CD4-positive, alpha-beta memory T cell (primary cell): ENCODE results near the gene VSIR. TPM values are rescaled to one million over a fixed set of nuclear protein-coding genes. Genes with fewer than 3 reads are reported as not detected.

Source experiments
- CTCF ChIA-PET: fragments of 350-600 bp; sonication (Branson Sonifier 250); formaldehyde crosslinking; loops from one replicate; lab custom pipeline; 2021; ENCODE audit warnings: inconsistent platforms; ENCODE audit not compliant: partially characterized antibody; lab: Charles Lee
- POLR2A ChIA-PET: fragments of 350-600 bp; sonication (Branson Sonifier 250); formaldehyde crosslinking; loops from one replicate; lab custom pipeline; 2021; ENCODE audit not compliant: partially characterized antibody; lab: Charles Lee
- DNase-seq, 5 donors: peaks; one replicate each; pipeline versions ENCODE4 v3.0.0 to v3.0.0-alpha.2; 2020 to 2022; ENCODE audit warnings: mixed read lengths in 1 of 5
- H3K27ac ChIP-seq: one replicate; pipeline ENCODE4 v1.7.0; 2013; ENCODE audit warnings: low read depth, low read length
- H3K27me3 ChIP-seq: 2 replicates; pipeline ENCODE4 v1.7.0; 2013; ENCODE audit warnings: mild to moderate bottlenecking, low read length, moderate library complexity; ENCODE audit not compliant: insufficient read depth
- H3K36me3 ChIP-seq: 2 replicates; pipeline ENCODE4 v1.7.0; 2013; ENCODE audit warnings: mild to moderate bottlenecking, low read length, moderate library complexity; ENCODE audit not compliant: insufficient read depth
- H3K4me1 ChIP-seq: 2 replicates; pipeline ENCODE4 v1.7.0; 2013; ENCODE audit warnings: mild to moderate bottlenecking, low read length, moderate library complexity; ENCODE audit not compliant: insufficient read depth
- H3K4me3 ChIP-seq, 2 donors: one replicate each; pipeline ENCODE4 v1.7.0; 2013; ENCODE audit warnings: low read length in 2 of 2, mild to moderate bottlenecking in 1 of 2
- H3K9me3 ChIP-seq, 2 donors: one replicate each; pipeline ENCODE4 v1.7.0; 2013; ENCODE audit warnings: low read length in 2 of 2, control low read depth in 1 of 2; ENCODE audit not compliant: control insufficient read depth in 1 of 2
- H3K27ac Mint-ChIP-seq, 7 donors: one replicate each; pipeline ENCODE4 v1.8.0; 2020 to 2021; ENCODE audit warnings: mixed read lengths in 7 of 7, mild to moderate bottlenecking in 6 of 7, inconsistent platforms in 3 of 7, moderate library complexity in 3 of 7
- H3K27me3 Mint-ChIP-seq, 2 donors: one replicate each; pipeline ENCODE4 v1.8.0; 2020 to 2021; ENCODE audit warnings: mixed read lengths in 2 of 2
- H3K36me3 Mint-ChIP-seq, 2 donors: one replicate each; pipeline ENCODE4 v1.8.0; 2020 to 2021; ENCODE audit warnings: mixed read lengths in 2 of 2, inconsistent platforms in 1 of 2, mild to moderate bottlenecking in 1 of 2
- H3K4me1 Mint-ChIP-seq, 4 donors: one replicate each; pipeline ENCODE4 v1.8.0; 2020 to 2021; ENCODE audit warnings: mixed read lengths in 4 of 4, mild to moderate bottlenecking in 1 of 4
- H3K4me3 Mint-ChIP-seq, 8 donors: one replicate each; pipeline ENCODE4 v1.8.0; 2020 to 2021; ENCODE audit warnings: mixed read lengths in 8 of 8, mild to moderate bottlenecking in 7 of 8, moderate library complexity in 6 of 8, inconsistent platforms in 3 of 8
- H3K9me3 Mint-ChIP-seq, 8 donors: one replicate each; pipeline ENCODE4 v1.8.0; 2020 to 2021; ENCODE audit warnings: mixed read lengths in 8 of 8, mild to moderate bottlenecking in 5 of 8, inconsistent platforms in 3 of 8, moderate library complexity in 1 of 8
- intact Hi-C: fragments of 100-400 bp; cut with micrococcal nuclease; formaldehyde crosslinking; loops from one replicate; pipeline ENCODE4 v1.15.1; 2023
- polyA plus RNA-seq, 2 donors: library from polyadenylated mRNA; unstranded; fragments of 300-500 nt; fragmentation: Illumina TruSeq; gene quantifications; one replicate each; pipeline ENCODE4 v1.2.3, GENCODE V29; 2021
- total RNA-seq, 2 experiments: library from RNA; stranded (reverse); gene quantifications; one replicate each; pipeline ENCODE4 v1.2.3, GENCODE V29; 2021

Gene VSIR
- total and polyA plus RNA-seq, 4 experiments from 2014 or later = 97.8 to 372 (median 224) TPM

DNA sequence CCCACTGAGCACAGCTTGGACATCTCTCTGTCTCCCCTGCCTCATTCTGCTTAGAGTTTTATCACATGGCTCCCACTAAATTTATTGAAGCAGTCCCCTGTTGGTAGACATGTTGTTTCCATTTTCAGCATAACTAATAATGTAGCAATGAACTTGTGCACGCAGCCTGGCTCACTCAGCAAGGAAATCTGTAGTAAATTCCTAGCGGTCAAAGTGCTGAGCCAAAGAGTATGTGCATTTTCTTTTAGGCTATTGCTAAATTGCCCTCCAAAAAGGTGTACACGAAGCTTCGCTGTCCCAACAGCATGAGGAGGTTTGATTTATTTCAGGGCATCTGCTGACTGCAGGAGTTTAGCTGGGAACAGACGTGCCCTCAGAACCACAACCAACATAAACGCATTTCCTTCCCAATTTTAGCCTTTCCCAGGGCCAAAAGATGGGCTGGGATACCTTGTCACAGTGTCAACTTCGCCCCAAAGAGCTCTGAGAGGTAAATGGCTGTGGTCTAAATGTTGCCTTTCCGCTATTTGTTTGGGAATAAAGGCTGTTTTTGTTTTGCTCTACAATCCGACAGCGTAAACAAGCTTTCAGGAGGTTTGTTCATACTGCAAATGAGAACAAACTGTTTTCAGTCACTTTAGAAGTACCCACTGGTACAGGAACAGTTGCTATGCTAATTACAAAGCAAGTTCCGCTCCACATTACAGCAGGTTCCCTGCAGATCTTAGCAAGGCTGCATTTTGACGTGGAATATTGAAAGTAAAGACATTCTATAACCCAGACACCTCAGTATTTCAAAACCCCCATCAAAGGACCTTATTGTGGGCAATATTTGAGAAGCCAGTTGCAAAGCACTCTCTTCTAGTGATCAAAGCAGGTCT lies 16.8 kb downstream of the VSIR start:
- H3K27me3 Mint-ChIP-seq = no peaks in the 10 kb centered on the region
- H3K9me3 Mint-ChIP-seq = peaks cover 0 to 2% (median 0%) of the 10 kb centered on the region in 8 donors
- peak overlapping the region; percentile 54 to 87 (median 76) for H3K4me3 Mint-ChIP-seq
- intact Hi-C loops = loop anchor here (1.0 kb wide), 2 partner anchors 7 to 13 kb away; no protein-coding TSS in a partner anchor
- peak; percentile 5 to 76 (median 73) for DNase-seq
- POLR2A ChIA-PET = interaction anchor here (6.5 to 26.4 kb wide), 3 partner anchors 12 to 36 kb away, joined by 164 to 1191 read pairs (median 1035); partner anchors contain the start of genes C10orf105 and VSIR
- H3K36me3 Mint-ChIP-seq = peaks cover 50 to 84% of the 10 kb centered on the region in 2 donors
- Histone ChIP-seq H3K27ac (peak overlapping the region; percentile 53), H3K27me3 (no peaks in the 10 kb centered on the region), H3K36me3 (peaks cover 53% of the 10 kb centered on the region), H3K4me1 (peaks cover 94% of the 10 kb centered on the region), H3K9me3 (no peaks in the 10 kb centered on the region), H3K4me3 (peak overlapping the region in 1 of 2 donors; percentile 35)
- H3K4me1 Mint-ChIP-seq = peaks cover 68 to 100% (median 83%) of the 10 kb centered on the region in 4 donors
- peak overlapping the region; percentile 95 to 99 (median 96) for H3K27ac Mint-ChIP-seq
- CTCF ChIA-PET = interaction anchor here (1.0 to 5.7 kb wide), 14 partner anchors 8 to 62 kb away, joined by 3 to 109 read pairs (median 8); partner anchors contain the start of gene VSIR

DNA sequence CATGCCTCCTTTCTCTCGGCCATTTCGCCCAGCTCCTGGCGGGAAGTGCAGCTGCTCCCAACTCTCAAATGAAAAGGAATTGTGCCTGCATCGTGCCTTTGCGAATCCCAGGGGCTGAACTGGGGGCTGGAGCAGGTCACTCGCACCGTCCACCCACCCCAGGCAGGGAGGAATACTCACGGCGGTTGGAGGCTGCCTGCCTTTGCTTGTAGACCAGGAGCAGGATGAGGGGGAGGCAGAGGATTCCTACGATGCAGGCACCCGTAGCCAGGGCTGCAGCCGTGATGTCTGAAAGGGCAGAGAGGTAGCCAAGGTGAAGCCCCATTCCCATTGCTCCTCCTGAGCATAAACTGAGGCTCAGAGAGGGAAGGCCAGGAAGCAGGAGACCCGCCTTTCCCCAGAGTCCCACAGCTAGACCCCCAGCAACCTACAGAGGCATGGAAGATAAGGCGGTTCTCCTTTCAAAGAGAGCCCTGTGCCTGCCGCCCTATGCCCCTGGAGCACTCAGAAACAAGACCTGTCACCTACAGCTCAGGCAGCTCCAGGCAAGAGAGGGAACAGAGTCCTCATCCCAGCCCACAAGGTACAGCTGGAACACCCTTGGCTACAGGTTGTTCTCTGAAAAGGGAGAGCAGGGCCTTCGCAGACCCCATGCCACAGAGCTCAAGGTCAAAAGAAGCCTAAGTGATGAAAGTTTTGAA lies 18.0 kb downstream of the VSIR start:
- Histone ChIP-seq H3K4me3 (no peak overlapping the region), H3K27me3 (no peaks in the 10 kb centered on the region), H3K27ac (peak overlapping the region; percentile 53), H3K4me1 (peaks cover 94% of the 10 kb centered on the region), H3K36me3 (peaks cover 48% of the 10 kb centered on the region), H3K9me3 (no peaks in the 10 kb centered on the region)
- ChIA-PET POLR2A (interaction anchor here (6.5 to 26.4 kb wide), 3 partner anchors 11 to 35 kb away, joined by 164 to 1191 read pairs (median 1035); partner anchors contain the start of genes C10orf105 and VSIR), CTCF (interaction anchor here (0.6 to 5.7 kb wide), 8 partner anchors 13 to 440 kb away, joined by 3 to 109 read pairs (median 8); partner anchors contain the start of gene VSIR)
- no peaks in the 10 kb centered on the region for H3K27me3 Mint-ChIP-seq
- H3K4me1 Mint-ChIP-seq = peaks cover 64 to 98% (median 80%) of the 10 kb centered on the region in 4 donors
- peaks cover 0 to 2% (median 0%) of the 10 kb centered on the region in 8 donors for H3K9me3 Mint-ChIP-seq
- peak overlapping the region in 2 of 8 donors; percentile 40 to 54 for H3K4me3 Mint-ChIP-seq
- H3K36me3 Mint-ChIP-seq = peaks cover 44 to 81% of the 10 kb centered on the region in 2 donors
- intact Hi-C loops = no loop called here
- peak in 1 of 5 donors; percentile 13 for DNase-seq
- peak overlapping the region; percentile 6 to 99 (median 87) for H3K27ac Mint-ChIP-seq

- no peaks in the 10 kb centered on the region for H3K9me3 ChIP-seq
- peaks cover 99% of the 10 kb centered on the region for H3K4me1 ChIP-seq
- H3K36me3 Mint-ChIP-seq = peaks cover 48 to 84% of the 10 kb centered on the region in 2 donors
- peaks cover 66 to 98% (median 85%) of the 10 kb centered on the region in 4 donors for H3K4me1 Mint-ChIP-seq
- peak overlapping the region; percentile 40 for H3K27ac ChIP-seq
- peak overlapping the region in 6 of 8 donors; percentile 1 to 63 (median 38) for H3K4me3 Mint-ChIP-seq
- POLR2A ChIA-PET = interaction anchor here (6.5 to 26.4 kb wide), 3 partner anchors 10 to 34 kb away, joined by 164 to 1191 read pairs (median 1035); partner anchors contain the start of genes C10orf105 and VSIR
- H3K4me3 ChIP-seq = no peak overlapping the region
- CTCF ChIA-PET = interaction anchor here (1.4 to 5.7 kb wide), 6 partner anchors 12 to 440 kb away, joined by 4 to 109 read pairs (median 16); partner anchors contain the start of gene VSIR
- DNase-seq = no peak
- peaks cover 50% of the 10 kb centered on the region for H3K36me3 ChIP-seq
- no peaks in the 10 kb centered on the region for H3K27me3 ChIP-seq
- no peaks in the 10 kb centered on the region for H3K27me3 Mint-ChIP-seq
- H3K9me3 Mint-ChIP-seq = peaks cover 0 to 2% (median 0%) of the 10 kb centered on the region in 8 donors
- intact Hi-C loops = no loop called here
- peak overlapping the region; percentile 87 to 99 (median 90) for H3K27ac Mint-ChIP-seq
Observed at GRCh38 chr10:71754562-71754961, 18.8 kb downstream of the VSIR start.

GRCh38 chr10:71753960-71754505 lies 19.3 kb downstream of the VSIR start:
- DNase-seq = peak in 1 of 5 donors; percentile 7
- peak overlapping the region in 4 of 8 donors; percentile 9 to 69 (median 28) for H3K4me3 Mint-ChIP-seq
- H3K36me3 ChIP-seq = peaks cover 50% of the 10 kb centered on the region
- H3K9me3 Mint-ChIP-seq = peaks cover 0 to 2% (median 0%) of the 10 kb centered on the region in 8 donors
- peaks cover 48 to 83% of the 10 kb centered on the region in 2 donors for H3K36me3 Mint-ChIP-seq
- intact Hi-C loops = no loop called here
- peaks cover 70 to 98% (median 87%) of the 10 kb centered on the region in 4 donors for H3K4me1 Mint-ChIP-seq
- peaks cover 100% of the 10 kb centered on the region for H3K4me1 ChIP-seq
- H3K27ac ChIP-seq = peak overlapping the region; percentile 40
- ChIA-PET CTCF (interaction anchor here (1.8 to 5.7 kb wide), 4 partner anchors 12 to 46 kb away, joined by 6 to 109 read pairs (median 36); partner anchors contain the start of gene VSIR), POLR2A (interaction anchor here (25.5 to 26.4 kb wide), 2 partner anchors 16 to 34 kb away, joined by 1035 to 1191 read pairs; partner anchors contain the start of genes C10orf105 and VSIR)
- no peaks in the 10 kb centered on the region for H3K27me3 Mint-ChIP-seq
- peak overlapping the region; percentile 87 to 99 (median 90) for H3K27ac Mint-ChIP-seq
- H3K9me3 ChIP-seq = no peaks in the 10 kb centered on the region
- no peak overlapping the region for H3K4me3 ChIP-seq
- H3K27me3 ChIP-seq = no peaks in the 10 kb centered on the region

DNA sequence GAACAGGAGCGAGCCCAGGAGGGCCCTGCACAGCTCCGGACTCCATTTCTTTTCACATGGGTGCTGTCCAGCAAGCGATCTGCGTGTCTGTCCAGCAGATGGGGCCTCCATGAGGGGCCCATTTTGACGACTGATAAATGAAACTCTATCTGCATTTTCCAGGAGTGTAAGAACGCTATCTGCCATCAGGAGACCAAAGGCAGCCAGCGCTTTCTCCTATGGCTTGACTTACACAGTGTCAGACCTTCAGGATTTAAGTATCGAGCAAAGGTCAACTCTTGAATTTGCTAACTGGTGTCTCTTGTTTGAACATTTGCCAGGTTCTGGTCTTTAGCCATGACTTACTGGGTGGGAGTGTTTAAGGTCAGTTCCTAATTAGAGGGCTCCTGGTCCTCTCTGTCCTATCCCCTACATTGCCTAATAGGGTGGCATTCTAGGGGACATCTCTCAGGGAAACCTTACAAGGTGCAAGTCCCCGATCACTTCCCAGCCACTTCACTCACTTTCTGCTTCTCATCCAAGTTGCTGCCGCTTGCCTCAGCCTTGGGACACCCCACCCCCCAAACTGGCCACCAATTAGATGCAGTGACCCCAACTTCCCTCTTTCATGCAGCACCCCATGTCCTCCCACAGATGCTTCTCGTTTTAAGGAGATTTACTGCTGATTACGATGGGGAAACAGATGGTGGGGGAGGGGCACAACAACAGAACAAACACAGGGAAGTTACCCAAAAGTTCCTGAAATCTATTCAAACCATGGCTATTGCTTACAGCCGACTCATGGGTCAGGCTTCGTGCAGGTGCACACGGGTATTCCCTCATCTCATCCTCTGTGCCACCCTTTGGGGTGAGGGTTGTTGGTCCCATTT lies 20.0 kb downstream of the VSIR start:
- no peaks in the 10 kb centered on the region for H3K27me3 Mint-ChIP-seq
- peak in 1 of 5 donors; percentile 27 for DNase-seq
- peaks cover 0 to 2% (median 0%) of the 10 kb centered on the region in 8 donors for H3K9me3 Mint-ChIP-seq
- Histone ChIP-seq H3K4me1 (peaks cover 100% of the 10 kb centered on the region), H3K27ac (peak overlapping the region; percentile 40), H3K4me3 (no peak overlapping the region), H3K27me3 (no peaks in the 10 kb centered on the region), H3K36me3 (peaks cover 46% of the 10 kb centered on the region), H3K9me3 (no peaks in the 10 kb centered on the region)
- ChIA-PET POLR2A (interaction anchor here (0.8 to 26.4 kb wide), 5 partner anchors 10 to 56 kb away, joined by 3 to 1191 read pairs (median 21); partner anchors contain the start of genes C10orf105 and VSIR), CTCF (interaction anchor here (0.7 to 1.8 kb wide), 9 partner anchors 10 to 58 kb away, joined by 3 to 17 read pairs (median 4); partner anchors contain the start of gene VSIR)
- peak overlapping the region in 6 of 8 donors; percentile 27 to 75 (median 63) for H3K4me3 Mint-ChIP-seq
- H3K36me3 Mint-ChIP-seq = peaks cover 49 to 83% of the 10 kb centered on the region in 2 donors
- H3K27ac Mint-ChIP-seq = peak overlapping the region; percentile 85 to 99 (median 90)
- H3K4me1 Mint-ChIP-seq = peaks cover 74 to 98% (median 88%) of the 10 kb centered on the region in 4 donors
- intact Hi-C loops = no loop called here
